C4-2B (cell line): ENCODE results near the gene LTN1.

Source experiments
- H3K27ac ChIP-seq: fragments of 450-650 bp; 2 replicates; pipeline ENCODE4 v1.5.1; 2017
- CTCF ChIP-seq: fragments of 450-650 bp; conservative IDR thresholded peaks from 2 replicates; pipeline ENCODE4 v1.5.1; 2017; ENCODE audit warnings: mild to moderate bottlenecking
- ZFX ChIP-seq: fragments of 450-650 bp; IDR thresholded peaks from 2 replicates; pipeline ENCODE4 v1.6.1; 2017

The LTN1 gene

GRCh38 chr21:28979092-28979491 is 13.6 kb downstream of the LTN1 start:
- no peak overlapping the region for H3K27ac ChIP-seq
- TF ChIP-seq ZFX = no peak
- TF ChIP-seq CTCF = no peak

GRCh38 chr21:28975397-28975796 is 17.3 kb downstream of the LTN1 start:
- TF ChIP-seq ZFX (no peak), CTCF (no peak)
- no peak overlapping the region for H3K27ac ChIP-seq

- TF ChIP-seq ZFX = no peak
- no peak for TF ChIP-seq CTCF
- no peak overlapping the region for H3K27ac ChIP-seq
Measured at GRCh38 chr21:28974531-28975227, 18.0 kb downstream of the LTN1 start.

GRCh38 chr21:28972398-28972797 is 20.3 kb downstream of the LTN1 start:
- H3K27ac ChIP-seq = no peak overlapping the region
- no peak for TF ChIP-seq CTCF
- no peak for TF ChIP-seq ZFX

- TF ChIP-seq ZFX = no peak
- TF ChIP-seq CTCF = no peak
- H3K27ac ChIP-seq = no peak overlapping the region
Measured at GRCh38 chr21:28971171-28971570, 21.5 kb downstream of the LTN1 start.

GRCh38 chr21:28963831-28964230 is 28.8 kb downstream of the LTN1 start:
- no peak overlapping the region for H3K27ac ChIP-seq
- no peak for TF ChIP-seq CTCF
- no peak for TF ChIP-seq ZFX

- peak overlapping the region; percentile 59; the same call in 1 of the 2 replicates for H3K27ac ChIP-seq
- TF ChIP-seq CTCF (no peak), ZFX (no peak)
Measured at GRCh38 chr21:28962465-28962864, 30.2 kb downstream of the LTN1 start.
